GM12891 (cell line): Measurements from ENCODE around the gene RIPK1.

Source experiments
- POLR2AphosphoS5 ChIP-seq: IDR thresholded peaks from 2 replicates; pipeline ENCODE4 v1.6.1; 2011; ENCODE audit warnings: low read depth, low read length, control low read depth
- TAF1 ChIP-seq: IDR thresholded peaks from 2 replicates; pipeline ENCODE4 v1.6.1; 2011; ENCODE audit warnings: low read depth, low read length, control low read depth

GRCh38 chr6:3164388-3164787 lies 96.1 kb downstream of the RIPK1 start:
- no peak for TF ChIP-seq POLR2AphosphoS5
- TF ChIP-seq TAF1: no peak
